Measurements from ENCODE around the gene NDUFA1.
"Not testable (repeated sequence)": the region's sequence is repeated elsewhere in the genome, so short reads cannot be mapped to it uniquely, and the experiment has no call there.

Gene NDUFA1

DNA sequence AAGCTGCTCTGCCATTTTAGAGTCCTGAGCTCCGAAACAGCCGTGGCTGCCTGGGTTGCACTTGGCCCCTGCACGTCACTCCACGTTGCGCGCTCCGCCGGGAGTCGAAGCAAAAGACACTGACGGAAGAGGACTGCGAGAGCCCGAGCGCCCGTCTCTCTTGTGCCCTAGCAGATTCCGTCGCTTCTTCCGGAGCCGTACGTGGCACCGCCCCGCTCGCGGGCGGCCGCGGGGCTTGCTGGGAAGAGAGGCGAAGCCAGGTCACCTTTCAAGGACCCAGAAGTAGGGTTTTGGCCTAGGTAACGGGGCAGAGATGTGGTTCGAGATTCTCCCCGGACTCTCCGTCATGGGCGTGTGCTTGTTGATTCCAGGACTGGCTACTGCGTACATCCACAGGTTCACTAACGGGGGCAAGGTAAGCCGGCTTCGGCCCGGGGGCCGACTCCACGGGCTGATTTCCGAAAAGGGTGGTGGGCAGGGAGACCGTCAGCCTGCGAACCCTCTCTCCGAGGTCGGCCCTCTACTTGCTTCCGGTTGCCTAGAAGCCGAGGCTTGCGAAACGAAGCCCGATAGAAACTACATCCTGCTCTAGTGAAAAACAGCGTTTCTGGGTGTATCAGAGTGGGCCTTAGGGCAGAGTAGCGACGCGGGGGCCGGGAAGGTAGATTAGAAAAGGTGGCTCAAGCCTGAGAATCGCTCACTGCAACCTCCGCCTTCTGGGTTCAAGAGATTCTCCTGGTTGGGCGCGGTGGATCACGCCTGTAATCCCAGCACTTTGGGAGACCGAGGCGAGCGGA, at the start of gene NDUFA1, which contains the start of gene RNF113A:
TSS of gene NDUFA1 (plus strand) at position 234 of the 797 bp plus-strand sequence. CDS start at position 314, 80 bp downstream.
TSS of gene RNF113A (minus strand) at position 135 of the 797 bp plus-strand sequence. CDS start at position 15, 120 bp downstream.
- peak; percentile 88 for DNase-seq

DNA sequence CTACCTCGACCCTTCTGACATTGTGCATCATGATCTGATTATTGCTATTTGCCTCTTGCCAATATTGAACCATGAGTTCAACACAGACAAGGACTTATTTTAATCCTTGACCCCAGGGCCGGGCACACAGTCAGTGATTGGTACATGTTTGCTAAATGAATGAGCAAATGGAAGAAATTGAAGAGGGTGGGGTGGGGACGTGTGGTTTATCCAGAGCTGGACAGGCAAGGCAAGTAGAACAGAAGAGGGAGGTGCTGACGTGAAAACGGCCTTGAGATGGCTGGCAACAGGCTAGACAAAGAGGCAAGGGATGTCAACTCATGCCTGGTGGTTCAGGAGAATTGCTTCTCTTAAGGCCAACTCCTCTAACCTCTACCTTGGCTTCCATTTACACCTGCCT, 47.4 kb upstream of the NDUFA1 start:
- DNase-seq, result not testable (repeated sequence)

DNA sequence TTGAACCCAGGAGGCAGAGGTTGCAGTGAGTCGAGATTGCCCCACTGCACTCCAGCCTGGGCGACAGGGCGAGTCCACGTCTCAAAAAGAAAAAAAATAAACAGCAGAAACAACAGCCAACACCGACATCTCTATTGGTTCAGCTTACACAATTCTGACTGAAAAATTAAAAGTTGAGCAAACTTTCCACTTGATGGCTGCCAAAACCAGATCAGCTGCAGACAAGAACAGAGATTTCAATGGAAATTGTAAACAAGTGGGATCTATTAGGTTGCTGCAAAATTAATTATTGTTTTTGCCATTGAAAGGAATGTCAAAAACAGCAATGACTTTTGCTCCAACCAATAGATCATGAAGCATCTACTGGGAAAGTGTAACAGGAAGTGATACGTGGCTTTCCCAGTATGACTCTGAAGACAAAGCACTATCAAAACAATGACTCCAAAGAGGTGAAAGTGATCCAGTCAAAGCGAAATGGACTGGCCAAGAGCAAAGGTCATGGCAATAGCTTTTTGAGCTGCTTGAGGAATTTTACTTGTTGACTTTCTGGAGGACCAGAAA, 45.2 kb upstream of the NDUFA1 start:
- DNase-seq, result no peak

DNA sequence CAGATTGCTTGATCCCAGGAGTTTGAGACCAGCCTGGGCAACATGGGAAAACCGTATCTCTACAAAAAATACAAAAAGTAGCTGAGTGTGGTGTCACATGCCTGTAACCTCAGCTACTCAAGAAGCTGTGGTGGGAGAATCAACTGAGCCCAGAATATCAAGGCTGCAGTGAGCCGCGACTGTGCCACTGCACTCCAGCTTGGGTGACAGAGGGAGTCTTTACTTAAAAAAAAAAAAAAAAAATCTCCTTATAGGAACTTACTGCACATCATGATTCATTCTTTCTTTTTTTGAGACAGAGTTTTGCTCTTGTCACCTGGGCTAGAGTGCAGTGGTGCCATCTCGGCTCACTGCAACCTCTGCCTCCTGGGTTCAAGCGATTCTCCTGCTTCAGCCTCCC, 43.2 kb upstream of the NDUFA1 start:
- no peak for DNase-seq

DNA sequence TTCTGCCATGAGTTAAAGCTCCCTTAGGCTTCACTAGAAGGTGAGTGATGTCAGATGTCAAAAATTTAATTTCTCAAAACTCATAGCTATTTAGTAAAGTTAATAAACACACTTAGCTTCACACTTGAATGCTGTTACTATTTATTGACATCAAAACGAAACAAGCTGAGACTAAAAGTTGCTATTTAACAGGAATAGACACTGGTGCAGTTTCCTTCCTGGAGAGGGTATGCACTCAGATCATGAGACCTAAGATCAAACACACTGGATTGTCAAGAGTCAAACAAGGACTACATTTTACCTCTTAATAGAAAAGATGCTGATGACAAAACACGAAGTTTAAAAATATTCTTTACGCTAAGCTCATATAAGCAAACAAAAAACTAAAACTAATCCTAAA, 37.7 kb upstream of the NDUFA1 start:
- DNase-seq, result no peak

DNA sequence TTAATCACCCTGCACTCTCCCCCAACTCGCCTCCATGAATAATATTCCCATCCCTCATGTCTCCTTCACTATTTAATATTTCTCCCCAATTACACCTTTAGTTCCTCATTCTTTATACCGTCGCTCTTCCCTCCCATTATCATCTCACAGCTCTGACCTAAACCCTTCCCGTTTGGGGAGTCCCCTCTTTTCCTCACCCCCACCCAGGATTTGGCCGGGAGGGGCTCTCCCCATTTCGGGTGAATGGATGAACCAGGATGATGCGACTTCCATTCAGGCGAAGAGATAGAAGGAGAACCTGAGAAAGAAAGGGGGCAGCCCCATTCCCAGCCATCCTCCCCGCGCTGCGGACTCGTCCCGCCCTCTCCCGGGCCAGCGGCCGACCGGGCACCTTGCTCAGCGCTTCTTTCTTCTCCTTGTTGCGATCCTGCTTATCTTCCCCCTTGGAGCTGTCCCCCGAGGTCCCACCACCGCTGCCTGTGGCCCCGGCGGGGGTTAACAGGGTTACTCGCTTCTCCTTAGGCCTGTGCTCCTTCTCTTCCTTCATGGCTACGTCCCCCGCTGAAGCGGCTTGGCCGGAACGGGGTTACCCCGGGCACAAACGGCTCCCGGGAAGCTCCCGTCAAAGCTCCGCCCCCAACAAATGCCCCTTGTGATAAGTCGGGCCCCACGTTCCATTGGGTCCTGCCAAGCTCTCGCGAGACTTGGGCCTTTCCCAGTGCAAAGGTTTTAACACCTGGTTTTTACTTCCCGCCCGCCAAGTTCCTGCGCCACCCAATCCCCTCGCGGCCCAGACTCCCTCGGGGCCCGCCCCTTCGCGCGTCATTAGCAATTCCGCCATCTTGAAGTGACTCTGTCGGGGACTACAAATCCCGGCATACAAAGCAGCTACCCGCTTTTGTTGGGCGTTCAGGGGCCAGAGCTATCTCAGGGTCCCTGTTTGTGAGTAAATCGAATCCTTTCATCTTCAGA, 19.0 kb upstream of the NDUFA1 start, which contains the start of gene UPF3B:
TSS of gene UPF3B (minus strand) at position 582 of the 972 bp plus-strand sequence. CDS start at position 547, 35 bp downstream.
- peak; percentile 91 for DNase-seq

DNA sequence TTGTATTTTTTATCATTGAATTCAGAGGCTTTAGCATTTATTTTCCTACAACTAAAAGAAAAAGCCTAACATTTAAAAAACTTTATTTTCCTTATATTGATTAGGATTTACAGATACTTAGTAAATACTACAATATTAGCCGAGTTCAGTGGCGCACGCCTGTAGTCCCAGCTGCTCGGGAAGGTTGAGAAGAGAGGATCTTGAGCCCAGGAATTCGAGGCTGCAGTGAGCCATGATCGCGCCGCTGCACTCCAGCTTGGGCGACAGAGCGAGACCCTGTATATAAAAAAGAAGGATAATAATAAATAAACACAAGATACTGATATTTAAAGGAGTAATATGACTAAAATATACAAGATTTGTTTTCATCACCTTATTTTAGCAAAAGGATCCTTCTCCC, 18.2 kb upstream of the NDUFA1 start:
- no peak for DNase-seq

DNA sequence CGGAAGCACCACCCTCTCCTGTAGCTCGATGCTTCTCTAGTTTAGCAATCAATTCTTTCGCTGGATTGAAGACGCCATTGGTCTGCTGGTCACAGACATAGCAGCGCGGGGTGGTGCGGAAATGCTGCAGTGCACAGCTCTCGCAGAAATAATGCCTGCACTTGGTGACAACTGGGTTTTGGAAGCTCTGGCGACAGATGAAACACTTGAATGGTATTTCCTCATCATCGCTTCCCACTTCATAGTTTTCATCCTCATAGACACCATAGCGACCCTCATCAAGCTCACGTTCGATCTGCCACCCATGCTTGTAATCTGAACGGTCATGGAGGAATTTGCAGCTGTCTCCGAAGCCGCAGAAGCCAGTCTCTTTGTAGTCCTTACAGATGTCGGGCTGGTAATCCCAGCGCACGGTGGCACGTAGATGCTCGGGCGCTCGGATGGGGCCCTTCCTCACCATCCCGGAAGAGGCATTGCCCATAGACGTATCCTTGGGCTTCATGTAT, 953 bp upstream of the NDUFA1 start:
- DNase-seq, result peak; percentile 63

DNA sequence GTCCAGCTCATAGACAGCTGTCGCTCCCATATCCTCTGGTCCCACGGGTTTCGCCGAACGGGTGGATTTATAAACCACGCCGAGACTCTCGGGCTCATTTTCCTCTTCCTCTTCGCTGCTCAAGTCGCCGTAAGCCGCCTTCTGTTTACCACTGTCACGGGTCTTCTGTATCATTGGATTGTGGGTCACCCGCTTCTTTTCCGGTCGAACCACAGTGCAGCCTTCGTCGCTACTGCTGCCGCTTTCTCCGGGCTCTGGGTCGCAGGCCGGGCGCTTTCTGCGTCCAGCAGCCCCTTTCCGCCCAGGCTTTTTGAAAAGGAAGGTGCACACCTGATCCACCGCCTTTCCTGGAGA, 410 bp upstream of the NDUFA1 start:
- no peak for DNase-seq

DNA sequence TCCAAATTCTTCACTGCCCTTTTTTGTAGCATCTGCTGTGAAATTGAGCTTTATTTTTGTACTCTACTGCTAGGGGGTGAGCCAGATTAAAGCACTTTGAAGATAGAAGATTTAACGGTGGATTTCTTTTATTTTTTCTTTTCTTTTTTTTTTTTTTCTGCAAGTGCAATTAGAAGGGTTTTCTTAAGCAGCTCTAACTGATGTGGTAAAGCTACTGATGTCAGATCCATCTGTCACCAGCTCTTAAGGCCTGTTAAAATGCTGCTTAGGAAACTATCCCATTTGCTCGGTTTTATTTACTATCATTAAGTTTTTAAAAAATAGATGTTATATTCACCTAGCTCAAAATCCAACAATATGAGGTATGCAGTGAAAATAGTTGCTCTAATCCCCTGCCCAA, 7.1 kb downstream of the NDUFA1 start:
- no peak for DNase-seq

DNA sequence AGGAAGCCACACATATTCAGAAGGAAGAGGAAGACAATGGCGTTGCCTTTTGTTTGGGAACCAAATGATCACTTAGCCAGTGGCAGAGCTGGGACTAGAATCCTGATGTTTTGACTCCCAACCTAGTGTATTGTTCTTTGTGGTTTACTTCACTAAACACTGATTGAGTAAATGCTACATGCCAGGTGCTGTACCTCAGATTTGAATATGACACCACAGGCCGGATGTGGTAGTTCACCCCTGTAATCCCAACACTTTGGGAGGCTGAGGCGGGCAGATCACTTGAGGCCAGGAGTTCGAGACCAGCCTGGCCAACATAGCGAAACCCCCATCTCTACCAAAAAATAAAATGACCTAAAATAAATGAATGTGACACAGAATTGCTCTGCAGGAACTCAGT, 8.4 kb downstream of the NDUFA1 start:
- no peak for DNase-seq

DNA sequence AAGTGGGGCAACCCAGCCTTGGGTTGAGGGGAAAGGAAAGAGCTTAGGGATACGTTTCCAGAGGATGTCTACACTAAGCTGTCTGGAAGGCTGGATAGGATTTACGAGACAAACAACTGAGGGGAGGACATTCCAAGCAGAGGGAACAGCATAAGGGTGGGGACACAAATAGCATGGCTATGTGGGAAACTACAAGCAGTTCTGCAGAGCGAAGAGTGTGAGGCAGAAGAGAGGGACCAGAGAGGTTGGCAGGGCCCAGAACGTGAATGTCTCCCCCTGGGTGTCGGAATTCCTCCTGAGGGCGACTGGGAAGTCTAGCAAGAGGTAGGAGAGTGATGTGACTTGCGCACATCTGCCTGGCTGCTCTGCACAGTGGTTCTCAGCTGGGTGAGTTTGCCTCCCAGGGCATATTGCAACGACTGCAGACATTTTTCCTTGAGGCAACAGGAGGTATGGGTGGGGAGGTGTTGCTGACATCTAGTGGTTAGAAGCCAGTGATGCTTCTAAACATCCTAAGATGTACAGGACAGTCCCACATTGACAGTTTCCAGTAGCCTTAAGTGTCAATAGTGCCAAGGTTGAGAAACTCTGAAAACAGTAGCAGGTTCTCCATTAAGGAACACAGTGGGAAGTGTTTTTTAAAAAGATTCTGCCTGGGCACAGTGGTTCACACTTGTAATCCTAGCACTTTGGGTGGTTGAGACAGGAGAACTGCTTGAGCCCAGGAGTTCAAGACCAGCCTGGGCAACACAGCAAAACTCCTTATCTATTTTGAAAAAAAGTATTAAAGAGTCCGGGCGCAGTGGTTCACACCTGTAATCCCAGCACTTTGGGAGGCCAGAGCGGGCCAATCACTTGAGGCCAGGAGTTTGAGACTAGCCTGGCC, 9.2 kb downstream of the NDUFA1 start:
- no peak for DNase-seq

DNA sequence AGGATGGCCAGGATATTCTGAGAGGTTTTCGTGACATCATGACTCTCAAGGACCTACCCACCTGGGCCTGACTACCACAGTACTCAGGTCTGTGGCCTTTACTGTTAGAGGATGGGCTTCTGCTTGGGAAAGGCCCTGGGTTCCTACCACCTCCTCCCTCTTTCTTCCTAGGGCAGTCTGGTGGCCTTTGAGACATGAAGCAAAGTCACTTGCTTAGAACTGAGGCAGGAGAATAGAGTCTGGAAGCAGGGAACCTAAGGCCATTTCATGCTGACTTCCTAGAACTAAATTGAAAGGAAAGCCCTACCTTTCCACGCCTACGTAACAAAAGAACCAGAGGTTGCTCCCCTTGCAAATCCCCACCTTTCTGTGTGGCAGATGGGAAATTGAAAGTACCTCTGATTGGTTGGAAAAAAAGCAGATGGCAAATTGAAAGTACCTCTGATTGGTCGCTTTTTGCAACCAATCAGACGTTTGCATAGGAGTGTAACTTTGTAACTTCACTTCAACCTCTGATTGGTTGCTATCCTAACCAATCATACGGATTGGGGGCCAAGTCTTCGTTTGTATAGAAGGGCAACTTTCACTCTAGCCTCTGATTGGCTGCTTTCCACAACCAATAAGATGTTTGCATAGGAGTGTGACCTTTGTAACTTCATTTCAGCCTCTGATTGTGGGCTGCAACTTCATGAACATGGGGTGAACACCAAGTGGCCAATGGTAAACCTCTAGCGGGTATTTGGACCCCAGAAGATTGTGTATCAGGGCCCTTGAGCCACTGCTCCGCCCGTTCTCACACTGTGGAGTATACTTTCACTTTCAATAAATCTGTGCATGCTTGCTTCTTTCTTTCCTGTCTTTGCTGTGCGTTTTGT, 14.2 kb downstream of the NDUFA1 start:
- DNase-seq, result no peak

DNA sequence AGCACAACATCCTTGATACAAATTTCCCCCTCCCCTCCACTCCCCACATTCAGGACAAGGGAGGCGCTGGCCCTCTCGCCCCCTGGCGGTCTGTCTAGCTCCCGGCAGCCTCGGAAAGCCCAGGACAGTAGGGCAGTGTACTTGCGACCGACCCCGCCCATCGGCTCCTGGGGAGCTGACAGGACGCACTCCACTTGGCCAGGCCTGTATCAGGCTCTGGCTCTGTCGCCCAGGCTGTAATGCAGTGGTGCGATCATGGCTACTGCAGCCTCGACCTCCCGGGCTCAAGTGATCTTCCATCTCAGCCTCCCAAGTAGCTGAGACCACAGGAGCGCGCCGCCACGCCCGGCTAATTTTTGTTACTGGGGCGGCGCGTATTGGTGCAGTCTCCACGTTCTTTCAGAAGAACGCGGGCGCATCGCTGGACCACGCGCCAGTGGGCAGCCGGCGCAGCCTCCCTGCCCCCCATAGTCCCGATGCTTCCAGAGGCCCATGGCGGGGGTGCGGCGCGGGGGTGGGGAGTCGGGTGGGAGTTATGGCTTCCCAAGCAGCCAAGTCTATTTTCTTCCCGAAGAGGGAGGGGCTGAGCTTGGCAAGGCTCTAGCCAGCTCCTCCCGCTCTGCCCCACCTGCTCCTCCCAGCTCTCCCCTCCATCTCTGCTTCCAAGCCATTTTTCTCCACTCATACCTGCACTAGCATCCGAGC, 16.2 kb downstream of the NDUFA1 start:
- peak; percentile 75 for DNase-seq

DNA sequence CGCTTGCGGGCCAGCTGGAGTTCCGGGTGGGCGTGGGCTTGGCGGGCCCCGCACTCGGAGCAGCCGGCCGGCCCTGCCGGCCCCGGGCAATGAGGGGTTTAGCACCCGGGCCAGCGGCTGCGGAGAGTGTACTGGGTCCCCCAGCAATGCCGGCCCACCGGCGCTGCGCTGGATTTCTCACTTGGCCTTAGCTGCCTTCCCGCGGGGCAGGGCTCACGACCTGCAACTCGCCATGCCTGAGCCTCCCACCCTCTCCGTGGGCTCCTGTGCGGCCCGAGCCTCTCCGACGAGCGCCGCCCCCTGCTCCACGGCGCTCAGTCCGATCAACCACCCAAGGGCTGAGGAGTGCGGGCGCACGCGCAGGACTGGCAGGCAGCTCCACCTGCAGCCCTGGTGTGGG, 19.0 kb downstream of the NDUFA1 start:
- not testable (repeated sequence) for DNase-seq

DNA sequence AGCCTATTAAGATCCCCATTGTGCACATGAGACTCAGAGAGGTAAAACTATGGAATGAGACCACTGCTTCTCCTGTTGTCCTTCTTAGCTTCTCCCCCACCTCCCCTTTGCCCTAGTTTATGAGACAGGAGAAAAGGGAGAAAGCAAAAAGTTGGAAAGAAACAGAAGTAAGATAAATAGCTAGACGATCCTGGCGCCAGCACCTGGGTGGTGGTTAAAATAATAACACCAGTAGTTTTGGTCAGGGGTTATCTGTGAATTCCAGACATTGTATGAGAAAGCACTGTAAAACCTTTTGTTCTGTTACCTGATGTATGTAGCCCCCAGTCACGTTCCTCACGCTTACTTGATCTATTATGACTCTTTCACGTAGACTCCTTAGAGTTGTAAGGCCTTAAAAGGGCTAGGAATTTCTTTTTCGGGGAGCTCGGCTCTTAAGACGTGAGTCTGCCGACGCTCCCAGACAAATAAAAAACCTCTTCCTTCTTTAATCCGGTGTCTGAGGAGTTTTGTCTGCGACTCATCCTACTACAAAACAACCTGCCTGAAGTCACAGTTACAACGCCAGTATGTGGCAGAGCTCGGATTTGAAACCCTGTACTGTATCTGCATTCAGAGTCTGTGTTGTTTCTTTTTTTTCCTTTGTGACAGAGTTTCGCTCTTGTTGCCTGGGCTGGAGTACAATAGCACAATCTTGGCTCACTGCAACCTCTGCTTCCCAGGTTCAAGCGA, 20.5 kb downstream of the NDUFA1 start:
- DNase-seq, result not testable (repeated sequence)

DNA sequence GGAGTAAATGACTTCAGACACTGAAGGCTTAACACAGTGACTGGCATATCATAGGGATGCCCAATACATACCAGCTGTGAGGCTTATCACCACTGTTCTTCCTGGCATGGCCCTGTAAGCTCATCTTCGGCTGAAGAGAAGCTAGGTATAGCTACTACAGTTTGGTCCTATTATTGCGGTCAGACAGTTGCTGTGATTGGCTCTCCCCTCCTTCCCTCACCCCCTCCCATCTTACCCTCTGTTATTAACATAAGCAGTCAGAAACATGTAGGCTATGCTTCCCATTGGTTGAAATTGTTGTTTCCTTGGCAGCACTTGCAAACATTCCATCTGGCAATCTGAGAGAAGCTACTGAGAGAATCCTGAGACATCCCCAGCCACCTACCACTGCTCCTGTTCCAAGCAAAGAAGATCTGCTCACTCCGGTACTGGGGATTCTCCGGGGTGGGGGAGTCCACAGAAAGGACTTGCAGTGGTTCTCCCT, 24.3 kb downstream of the NDUFA1 start, which contains the start of gene AKAP14:
TSS of gene AKAP14 (plus strand) at position 51 of the 484 bp plus-strand sequence. CDS start 7,331 bp downstream, outside the sequence.
- DNase-seq, result no peak

DNA sequence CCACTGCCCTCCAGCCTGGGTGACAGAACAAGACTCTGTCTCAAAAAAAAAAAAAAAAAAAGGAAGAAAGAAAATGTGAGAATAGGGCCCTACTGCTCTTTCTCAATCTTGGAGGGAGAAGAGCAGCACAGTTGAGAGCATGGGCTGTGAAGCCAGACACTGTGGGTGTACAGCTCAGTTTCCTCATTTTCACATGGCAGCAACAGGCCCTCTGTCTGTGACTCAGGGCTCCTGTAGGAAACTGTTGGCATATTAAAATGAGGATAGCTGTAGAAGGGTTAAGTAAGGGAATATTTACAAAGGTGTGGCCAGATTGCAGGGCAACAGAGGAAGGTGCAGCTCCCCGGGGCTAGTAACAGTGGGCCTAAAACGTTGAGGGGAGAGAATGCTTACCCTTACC, 27.5 kb downstream of the NDUFA1 start:
- no peak for DNase-seq

DNA sequence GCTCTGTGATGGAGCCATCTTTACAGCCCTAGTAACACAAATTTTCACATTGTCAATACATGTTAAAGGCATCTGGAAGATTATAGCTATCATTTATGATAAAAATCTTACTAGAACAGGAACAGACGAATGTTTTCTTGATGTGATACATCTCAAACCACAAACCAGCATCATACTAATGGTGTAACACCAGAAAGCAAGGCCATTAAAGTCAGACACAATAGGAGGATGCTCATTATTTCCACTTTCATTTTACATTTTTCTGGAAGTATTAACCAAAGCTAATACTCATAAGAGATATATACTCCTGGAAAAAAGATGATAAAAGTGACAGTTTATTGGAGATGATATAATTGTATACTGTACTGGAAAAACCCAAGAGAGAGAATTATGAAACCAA, 29.3 kb downstream of the NDUFA1 start:
- no peak for DNase-seq
